GM15510 (cell line): ENCODE results near the gene SMIM27.

Source experiments
- POLR2A ChIP-seq: IDR thresholded peaks from 3 replicates; pipeline ENCODE4 v1.6.1; 2011; ENCODE audit warnings: borderline replicate concordance; ENCODE audit not compliant: insufficient read length; ENCODE audit errors: extremely low read depth

The SMIM27 gene

DNA sequence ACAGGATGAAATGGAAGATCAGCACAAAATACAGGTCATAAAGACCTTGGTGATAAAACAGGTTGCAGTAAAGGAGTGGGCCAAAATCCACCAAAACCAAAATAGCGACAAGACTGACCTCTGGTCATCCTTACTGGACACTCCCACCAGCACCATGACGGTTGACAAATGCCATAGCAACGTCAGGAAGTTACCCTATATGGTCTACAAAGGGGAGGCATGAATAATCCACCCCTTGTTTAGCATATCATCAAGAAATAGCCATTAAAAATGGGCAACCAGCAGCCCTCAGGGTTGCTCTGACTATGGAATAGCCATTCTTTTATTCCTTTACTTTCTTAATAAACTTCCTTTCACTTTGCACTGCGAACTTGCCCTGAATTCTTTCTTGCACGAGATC is 26.8 kb downstream of the SMIM27 start:
- TF ChIP-seq POLR2A: no peak

DNA sequence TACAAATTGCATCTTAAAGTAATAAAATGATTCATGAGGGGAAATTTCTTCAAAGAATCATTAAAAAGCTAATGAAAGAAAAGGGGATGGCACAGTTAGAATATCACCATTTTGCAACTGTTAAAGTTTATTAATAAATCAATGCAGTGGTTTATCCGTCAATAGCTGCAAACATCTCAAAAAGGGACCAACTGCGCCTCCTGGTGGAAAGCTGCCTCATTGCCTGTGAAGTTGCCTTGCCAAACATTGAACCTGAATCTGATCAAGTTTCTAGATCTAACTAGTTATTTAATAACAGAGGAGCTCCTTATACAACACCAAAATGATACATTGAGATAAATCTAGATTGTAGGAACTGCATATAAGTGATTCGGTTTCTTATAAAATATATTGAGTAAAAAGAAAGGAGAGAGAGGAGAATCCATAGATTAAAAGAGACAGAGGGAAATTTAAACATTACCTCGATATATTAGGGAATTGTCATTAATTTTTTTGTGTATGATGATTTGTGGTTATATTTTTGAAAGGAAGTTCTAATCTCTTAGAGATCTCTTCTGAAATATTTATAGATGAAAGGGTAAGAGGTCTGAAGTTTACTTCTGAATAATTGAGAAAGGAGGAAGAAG is 27.7 kb downstream of the SMIM27 start:
- no peak for TF ChIP-seq POLR2A

DNA sequence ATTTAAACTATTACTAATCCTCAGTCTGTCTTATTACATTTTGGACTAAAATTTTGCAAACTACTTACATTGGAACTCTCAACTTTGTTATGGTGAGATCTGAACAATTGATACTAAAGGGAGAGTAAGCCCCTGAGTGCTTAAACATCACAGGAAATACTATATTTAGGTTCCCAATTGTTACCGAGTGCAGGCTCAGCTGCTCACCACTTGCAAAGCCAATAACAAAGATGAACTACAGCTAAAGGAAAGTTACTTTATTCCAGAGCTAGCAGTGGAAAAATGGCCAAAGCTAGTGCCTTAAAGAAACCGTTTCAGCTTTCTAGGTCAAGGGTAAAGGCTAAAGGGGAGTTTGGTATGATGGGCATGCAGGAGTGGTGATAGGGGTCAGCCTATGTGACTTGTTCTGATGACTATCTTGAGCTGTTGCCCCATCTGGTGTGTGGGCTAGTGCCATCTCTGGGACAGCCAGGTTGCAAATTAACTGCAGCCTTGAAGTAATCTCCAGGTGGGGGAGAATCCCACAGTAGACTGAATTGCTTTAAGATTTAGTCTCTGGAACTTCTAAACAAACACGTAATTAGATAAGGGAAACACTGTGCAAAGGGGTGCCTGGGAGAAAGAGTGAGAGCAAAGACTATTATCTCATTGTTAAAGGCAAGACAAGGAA is 28.6 kb downstream of the SMIM27 start:
- TF ChIP-seq POLR2A: no peak

DNA sequence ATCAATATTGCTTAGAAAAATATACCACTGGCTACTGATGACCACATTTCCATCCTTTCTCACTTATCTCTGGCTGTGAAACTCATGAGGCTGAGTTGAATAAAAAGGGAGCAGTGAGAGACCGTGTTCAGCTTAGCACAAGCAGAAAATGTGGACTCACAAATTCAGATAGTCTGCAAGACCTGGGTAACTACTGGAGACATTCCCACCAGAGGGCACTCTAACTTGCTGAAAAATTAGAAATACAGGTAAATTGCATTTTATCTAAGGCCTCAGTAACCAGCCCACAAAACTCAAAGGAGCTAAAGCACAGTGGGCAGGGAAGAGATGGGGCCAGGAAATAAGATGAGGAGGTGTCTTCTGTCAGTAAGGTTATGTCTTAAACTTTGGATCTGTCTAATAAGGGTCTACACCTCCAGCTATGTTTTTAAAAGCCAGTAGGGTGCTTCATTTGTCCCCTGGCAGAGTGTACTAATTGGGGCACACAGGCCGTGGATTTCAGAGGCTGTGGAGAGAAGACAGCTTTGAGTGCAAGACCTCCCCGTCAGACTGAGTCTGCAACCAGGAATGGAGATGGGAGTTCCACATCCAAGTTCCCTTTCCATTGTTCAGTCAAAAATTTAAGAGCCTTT is 29.5 kb downstream of the SMIM27 start:
- TF ChIP-seq POLR2A: no peak

DNA sequence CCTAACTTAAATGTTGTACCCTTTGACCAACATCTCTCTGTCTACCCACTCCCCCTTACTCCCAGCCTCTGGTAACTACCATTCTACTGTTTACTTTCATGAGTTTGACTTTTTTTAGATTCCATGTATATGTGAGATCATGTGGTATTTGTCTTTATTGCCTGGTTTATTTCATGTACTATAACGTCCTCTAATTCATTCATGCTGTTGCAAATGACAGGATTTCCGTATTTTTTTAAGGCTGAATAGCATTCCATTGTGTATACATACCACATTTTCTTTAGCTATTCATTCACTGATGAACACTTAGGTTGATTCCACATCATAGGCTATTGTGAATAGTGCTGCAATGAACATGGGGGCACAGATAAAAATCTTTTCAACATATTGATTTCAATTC is 32.7 kb downstream of the SMIM27 start:
- TF ChIP-seq POLR2A: no peak

DNA sequence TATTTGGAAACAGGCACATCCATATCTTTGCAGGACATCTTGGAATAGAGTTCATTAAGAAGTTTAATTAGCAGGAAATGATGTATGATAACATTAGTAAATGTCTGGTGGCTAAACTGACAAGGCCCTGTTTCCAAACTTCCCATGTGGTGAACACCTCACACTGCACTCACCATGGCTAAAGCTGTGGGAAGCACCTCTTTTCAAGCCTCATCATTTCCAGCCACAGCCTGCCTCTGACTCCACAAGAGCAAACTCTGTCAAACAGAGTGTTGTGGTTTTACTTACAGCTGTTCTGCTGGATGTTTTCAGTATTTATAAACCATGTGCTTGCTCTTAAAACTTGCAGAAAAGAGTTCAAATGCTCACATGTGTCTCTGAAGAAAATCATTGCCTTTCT is 35.8 kb downstream of the SMIM27 start:
- no peak for TF ChIP-seq POLR2A

DNA sequence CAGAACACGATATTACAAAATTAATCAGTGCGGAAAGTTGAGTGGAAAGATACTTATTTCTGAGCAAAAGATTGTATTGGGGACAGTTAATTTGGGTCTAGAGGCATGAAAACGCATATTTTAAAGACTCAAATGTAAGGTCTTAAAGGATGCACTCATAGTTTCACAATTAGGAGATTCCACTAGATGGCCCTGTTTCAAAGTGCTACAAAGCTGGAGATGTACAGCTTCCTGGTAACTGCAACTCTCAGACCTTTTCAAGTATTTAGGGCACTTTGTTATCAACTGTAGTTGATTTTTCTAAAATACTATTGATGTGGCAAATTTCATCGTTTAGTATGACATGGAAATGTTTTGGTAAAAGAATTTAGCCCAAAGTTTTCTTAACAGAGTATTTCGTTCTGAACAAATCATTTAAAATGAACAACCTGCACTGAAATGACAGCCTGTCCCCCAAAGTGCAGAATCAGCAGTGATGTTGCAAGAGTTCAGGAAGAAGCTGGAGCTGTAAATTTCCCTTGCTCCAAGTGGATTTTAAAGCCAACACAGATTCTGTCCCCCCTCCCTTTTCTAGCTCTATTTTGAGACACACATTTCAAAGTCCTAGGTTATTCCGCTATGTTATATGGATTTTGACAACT is 37.1 kb downstream of the SMIM27 start:
- no peak for TF ChIP-seq POLR2A

DNA sequence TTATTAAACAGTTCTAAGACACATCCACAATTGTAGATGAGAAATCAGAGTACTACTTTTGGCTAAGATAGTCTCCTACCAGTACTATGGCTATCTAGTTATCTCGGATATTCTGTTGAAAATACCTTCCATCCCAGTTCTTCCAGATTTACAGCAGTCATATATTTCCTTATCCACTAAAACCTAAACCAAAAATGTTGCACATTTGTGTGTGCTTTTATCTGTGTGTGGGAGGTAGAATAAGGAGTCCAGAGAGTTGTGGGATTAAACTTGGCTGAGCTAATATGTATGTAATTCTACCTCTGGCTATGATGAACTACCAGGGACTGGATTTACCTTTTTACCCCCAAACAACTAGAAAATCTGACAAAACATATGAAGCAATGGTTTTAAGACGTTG is 38.3 kb downstream of the SMIM27 start:
- no peak for TF ChIP-seq POLR2A

DNA sequence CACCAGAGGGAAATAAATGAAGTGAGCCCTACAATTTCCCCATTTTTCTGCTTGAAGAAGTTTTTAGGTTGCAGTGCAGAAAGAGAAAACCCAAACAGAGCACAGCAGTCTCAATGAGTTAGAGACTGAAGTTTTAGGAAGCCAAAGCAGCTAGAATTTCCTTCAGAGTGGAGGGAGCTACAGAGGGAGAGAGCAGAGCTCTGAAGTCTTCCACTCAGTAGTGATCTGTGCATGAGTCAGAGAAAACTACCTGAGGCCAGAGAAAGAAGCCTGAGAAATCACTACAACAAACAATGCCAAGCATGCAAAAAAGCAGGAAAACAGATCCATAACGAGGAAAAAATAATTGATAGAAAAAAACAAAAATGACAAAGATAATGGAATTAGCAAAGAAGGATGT is 38.8 kb downstream of the SMIM27 start:
- TF ChIP-seq POLR2A: no peak

DNA sequence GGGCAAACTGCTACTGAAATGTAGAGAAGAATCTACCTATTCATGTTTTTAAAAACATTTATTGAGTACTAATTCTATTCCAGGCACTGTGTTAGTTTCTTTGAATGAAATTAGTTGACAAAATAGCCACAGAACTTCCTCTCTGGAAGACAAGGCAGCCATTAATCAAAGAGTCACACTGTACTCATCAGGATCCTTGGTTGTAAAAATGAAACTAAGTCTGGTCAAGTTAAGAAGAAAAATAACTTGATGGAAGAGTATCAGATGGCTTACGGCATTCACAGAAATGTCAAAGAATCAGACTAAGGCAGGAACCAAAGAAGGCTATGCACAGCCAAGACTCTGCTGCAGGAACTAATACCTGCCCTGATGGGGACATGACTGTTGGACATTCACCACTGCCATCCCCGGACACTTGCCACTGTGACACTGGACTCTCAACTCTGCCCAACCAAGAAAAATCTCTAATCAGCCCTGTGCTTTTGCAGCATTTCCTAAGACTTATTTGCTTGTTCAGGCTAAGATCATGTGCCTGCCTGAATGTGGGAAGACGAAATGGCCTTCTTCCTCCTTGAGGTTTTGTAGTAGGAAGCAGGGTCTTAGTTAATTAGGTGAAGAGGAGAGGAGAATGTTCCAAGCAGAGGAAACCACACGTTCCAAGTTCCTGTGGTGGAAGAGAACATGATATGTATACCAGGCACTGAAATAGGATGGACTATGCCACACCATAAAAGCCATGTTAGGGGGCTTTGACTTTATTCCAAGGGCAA is 44.2 kb downstream of the SMIM27 start:
- no peak for TF ChIP-seq POLR2A

DNA sequence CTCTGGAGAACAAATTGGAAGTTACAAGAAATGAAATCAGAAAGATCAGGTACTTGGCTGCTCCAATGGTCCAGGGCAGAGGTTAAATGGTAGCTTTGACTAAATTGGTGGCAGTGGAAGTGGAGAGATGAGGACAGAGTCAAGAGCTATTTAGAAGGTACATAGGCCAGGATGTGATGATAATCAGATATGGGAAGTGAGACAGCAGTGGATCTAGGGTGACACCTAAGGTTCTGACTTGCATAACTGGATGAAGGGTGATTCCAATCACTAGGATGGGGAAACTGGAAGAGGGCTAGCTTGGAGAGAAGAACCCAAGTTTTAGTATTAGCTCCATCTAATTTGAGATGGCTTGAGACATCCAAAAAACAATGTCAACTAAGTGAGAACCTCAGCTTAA is 44.8 kb downstream of the SMIM27 start:
- TF ChIP-seq POLR2A: no peak
